Hepatocyte (in vitro differentiated cells): ENCODE measurements around the gene ZMYND8. TPM values are rescaled to one million over a fixed set of nuclear protein-coding genes. Genes with fewer than 3 reads are reported as not detected.

Source experiments
- DNase-seq: peaks from one replicate; pipeline ENCODE4 v3.0.0-alpha.2; 2016; ENCODE audit warnings: low spot score
- H2AFZ ChIP-seq: fragments of 200-600 bp; sonication (generic); 2 replicates; pipeline ENCODE4 v1.6.0; 2016; ENCODE audit warnings: antibody characterized with exemption, mild to moderate bottlenecking
- H3K27ac ChIP-seq: fragments of 200-600 bp; sonication (generic); 2 replicates; pipeline ENCODE4 v1.5.1; 2016; ENCODE audit warnings: mild to moderate bottlenecking
- H3K27me3 ChIP-seq: fragments of 200-600 bp; sonication (generic); 2 replicates; pipeline ENCODE4 v1.6.1; 2016
- H3K36me3 ChIP-seq: fragments of 200-600 bp; sonication (generic); replicated peaks from 2 replicates; pipeline ENCODE4 v1.5.1; 2016; ENCODE audit warnings: low read depth; ENCODE audit not compliant: insufficient read depth
- H3K4me1 ChIP-seq: fragments of 200-600 bp; sonication (generic); 2 replicates; pipeline ENCODE4 v1.5.1; 2016; ENCODE audit warnings: mild to moderate bottlenecking, moderate library complexity; ENCODE audit not compliant: insufficient read depth
- H3K4me2 ChIP-seq: fragments of 200-600 bp; sonication (generic); 2 replicates; pipeline ENCODE4 v1.6.0; 2016
- H3K4me3 ChIP-seq: fragments of 200-600 bp; sonication (generic); 2 replicates; pipeline ENCODE4 v1.5.1; 2016; ENCODE audit warnings: mild to moderate bottlenecking
- H3K79me2 ChIP-seq: fragments of 200-600 bp; sonication (generic); 2 replicates; pipeline ENCODE4 v1.6.0; 2017; ENCODE audit warnings: mild to moderate bottlenecking
- H3K9me2 ChIP-seq: fragments of 200-600 bp; sonication (generic); replicated peaks from 2 replicates; pipeline ENCODE4 v1.6.0; 2017; ENCODE audit warnings: mild to moderate bottlenecking; ENCODE audit not compliant: insufficient read depth
- H3K9me3 ChIP-seq: fragments of 200-600 bp; sonication (generic); 2 replicates; pipeline ENCODE4 v1.5.1; 2016; ENCODE audit warnings: low read depth, mild to moderate bottlenecking
- H4K20me1 ChIP-seq: fragments of 200-600 bp; sonication (generic); 2 replicates; pipeline ENCODE4 v1.6.0; 2016; ENCODE audit warnings: mild to moderate bottlenecking; ENCODE audit not compliant: insufficient read depth, poor library complexity, severe bottlenecking
- CTCF ChIP-seq: fragments of 200-600 bp; sonication (generic); IDR thresholded peaks from 2 replicates; pipeline ENCODE4 v1.5.1; 2016; ENCODE audit warnings: antibody characterized with exemption, mild to moderate bottlenecking; ENCODE audit not compliant: poor library complexity
- EZH2 ChIP-seq: fragments of 200-600 bp; sonication (generic); IDR thresholded peaks from 2 replicates; pipeline ENCODE4 v1.6.1; 2016; ENCODE audit warnings: antibody characterized with exemption, mild to moderate bottlenecking, borderline replicate concordance
- EZH2phosphoT487 ChIP-seq: fragments of 200-600 bp; sonication (generic); IDR thresholded peaks from one replicate; pipeline ENCODE4 v1.6.1; 2018; ENCODE audit warnings: antibody characterized with exemption, mild to moderate bottlenecking, low read depth, moderate library complexity; ENCODE audit not compliant: unreplicated experiment, severe bottlenecking
- WGBS: methylation state at CpG from one replicate; pipeline ENCODE4 v1.1.6; 2016; ENCODE audit warnings: low lambda C conversion rate; ENCODE audit errors: missing lambda C conversion rate; 5-methylcytosine and 5-hydroxymethylcytosine counted together
- polyA plus RNA-seq: library from polyadenylated mRNA; unstranded; fragments of >200 nt; fragmentation: Nextera tagmentation; extraction: Ambion mirVana; gene quantifications from 2 replicates; pipeline ENCODE4 v1.2.1, GENCODE V29; 2016
- total RNA-seq: library from RNA; depleted of rRNA; stranded (reverse); fragments of >200 nt; gene quantifications from 2 replicates; pipeline ENCODE4 v1.2.3, GENCODE V29; 2014

The ZMYND8 gene
- total and polyA plus RNA-seq, 2 experiments from 2014 or later, result 30.3 to 34.3 TPM

GRCh38 chr20:47315339-47316056 is 41.0 kb downstream of the ZMYND8 start:
- peak; percentile 58 for DNase-seq
- H3K9me3 ChIP-seq, result no peaks in the 10 kb centered on the region
- no peaks in the 10 kb centered on the region for H3K9me2 ChIP-seq
- H3K79me2 ChIP-seq, result peaks cover 79% of the 10 kb centered on the region
- H3K4me2 ChIP-seq, result peak overlapping the region; percentile 19
- peak overlapping the region; percentile 96 for H3K27ac ChIP-seq
- H3K27me3 ChIP-seq, result no peaks in the 10 kb centered on the region
- peaks cover 66% of the 10 kb centered on the region for H3K4me1 ChIP-seq
- no peaks in the 10 kb centered on the region for H3K36me3 ChIP-seq
- H3K4me3 ChIP-seq, result no peak overlapping the region
- WGBS, result 54% methylated on average over 10 of the region's 10 CpGs
- H4K20me1 ChIP-seq, result no peaks in the 10 kb centered on the region
- no peak overlapping the region for H2AFZ ChIP-seq
- no peak for TF ChIP-seq EZH2phosphoT487
- no peak for TF ChIP-seq EZH2
- no peak for TF ChIP-seq CTCF

GRCh38 chr20:47314647-47315338 is 41.7 kb downstream of the ZMYND8 start:
- peaks cover 80% of the 10 kb centered on the region for H3K79me2 ChIP-seq
- H3K4me3 ChIP-seq, result no peak overlapping the region
- peak overlapping the region; percentile 19 for H3K4me2 ChIP-seq
- H3K36me3 ChIP-seq, result no peaks in the 10 kb centered on the region
- TF ChIP-seq CTCF (no peak), EZH2 (no peak)
- no peaks in the 10 kb centered on the region for H4K20me1 ChIP-seq
- no peak for DNase-seq
- no peak overlapping the region for H2AFZ ChIP-seq
- no peaks in the 10 kb centered on the region for H3K9me2 ChIP-seq
- H3K27me3 ChIP-seq, result no peaks in the 10 kb centered on the region
- H3K4me1 ChIP-seq, result peaks cover 64% of the 10 kb centered on the region
- H3K27ac ChIP-seq, result peak overlapping the region; percentile 96
- H3K9me3 ChIP-seq, result no peaks in the 10 kb centered on the region
- WGBS, result 96% methylated on average over 3 of the region's 3 CpGs

GRCh38 chr20:47311967-47312681 is 44.4 kb downstream of the ZMYND8 start:
- Histone ChIP-seq H3K27me3 (no peaks in the 10 kb centered on the region), H3K36me3 (no peaks in the 10 kb centered on the region), H3K9me3 (no peaks in the 10 kb centered on the region), H3K27ac (peak overlapping the region; percentile 49), H3K4me2 (peak overlapping the region; percentile 34), H4K20me1 (no peaks in the 10 kb centered on the region), H3K4me1 (peaks cover 37% of the 10 kb centered on the region), H3K79me2 (peaks cover 98% of the 10 kb centered on the region), H3K4me3 (no peak overlapping the region), H3K9me2 (no peaks in the 10 kb centered on the region), H2AFZ (no peak overlapping the region)
- DNase-seq, result no peak
- WGBS, result 91% methylated on average over 11 of the region's 11 CpGs
- TF ChIP-seq EZH2 (no peak), CTCF (no peak), EZH2phosphoT487 (no peak)
